WTC11 (cell line): ENCODE measurements around the gene HTATSF1. TPM values are rescaled to one million over a fixed set of nuclear protein-coding genes. Genes with fewer than 3 reads are reported as not detected.

Experiments
- ATAC-seq: fragments of 200-7000 bp; cut with Tn5 transposase; 2 replicates; pipeline ENCODE4 v1.10.0; 2021; ENCODE audit warnings: mild to moderate bottlenecking, moderate library complexity
- CTCF ChIA-PET: fragments of 300-600 bp; sonication (Branson Sonifier 250); formaldehyde crosslinking; loops from one replicate; lab custom pipeline; 2021; ENCODE audit warnings: antibody characterized with exemption; lab: Charles Lee
- POLR2A ChIA-PET: fragments of 350-600 bp; sonication (Branson Sonifier 250); formaldehyde crosslinking; loops from one replicate; lab custom pipeline; 2021; ENCODE audit warnings: antibody characterized with exemption; lab: Charles Lee
- DNase-seq: peaks from one replicate; pipeline ENCODE4 v3.0.0; 2021; ENCODE audit warnings: low spot score
- H3K27ac Mint-ChIP-seq: 2 replicates; pipeline ENCODE4 v1.8.0; 2021; ENCODE audit warnings: mixed read lengths
- H3K27me3 Mint-ChIP-seq: 2 replicates; pipeline ENCODE4 v1.8.0; 2021; ENCODE audit warnings: low read depth, mild to moderate bottlenecking, moderate library complexity, mixed read lengths
- H3K36me3 Mint-ChIP-seq: 2 replicates; pipeline ENCODE4 v1.8.0; 2021; ENCODE audit warnings: mixed read lengths
- H3K4me1 Mint-ChIP-seq: 2 replicates; pipeline ENCODE4 v1.8.0; 2022; ENCODE audit warnings: mixed read lengths
- H3K4me3 Mint-ChIP-seq: 2 replicates; pipeline ENCODE4 v1.8.0; 2021; ENCODE audit warnings: mild to moderate bottlenecking, moderate library complexity, mixed read lengths
- H3K9me3 Mint-ChIP-seq: 2 replicates; pipeline ENCODE4 v1.8.0; 2021; ENCODE audit warnings: mixed read lengths
- CBFB ChIP-seq: sonication (generic); formaldehyde crosslinking; IDR thresholded peaks from 2 replicates; pipeline ENCODE4 v1.8.1; 2022; ENCODE audit warnings: mild to moderate bottlenecking, low read depth, missing genetic modification reagents
- FOXK1 ChIP-seq: sonication (generic); formaldehyde crosslinking; IDR thresholded peaks from 2 replicates; pipeline ENCODE4 v1.8.0; 2022; ENCODE audit warnings: mild to moderate bottlenecking, moderate library complexity, missing genetic modification reagents
- GTF2I ChIP-seq: fragments of 250-450 bp; sonication (Bioruptor Pico); conservative IDR thresholded peaks from 2 replicates; pipeline ENCODE4 v1.4.0; 2021; ENCODE audit warnings: mild to moderate bottlenecking
- HMGXB4 ChIP-seq: sonication (generic); formaldehyde crosslinking; IDR thresholded peaks from 2 replicates; pipeline ENCODE4 v1.8.1; 2023; ENCODE audit warnings: mild to moderate bottlenecking, moderate library complexity, missing genetic modification reagents
- IRF2 ChIP-seq: sonication (generic); formaldehyde crosslinking; IDR thresholded peaks from 2 replicates; pipeline ENCODE4 v1.8.0; 2022; ENCODE audit warnings: low read depth, missing genetic modification reagents, borderline replicate concordance
- MAX ChIP-seq: sonication (generic); formaldehyde crosslinking; IDR thresholded peaks from 2 replicates; pipeline ENCODE4 v1.8.0; 2022; ENCODE audit warnings: mild to moderate bottlenecking, missing genetic modification reagents
- NFATC4 ChIP-seq: fragments of 250-450 bp; sonication (Bioruptor Pico); IDR thresholded peaks from 2 replicates; pipeline ENCODE4 v1.9.0; 2021; ENCODE audit warnings: mild to moderate bottlenecking
- RELA ChIP-seq: sonication (generic); formaldehyde crosslinking; IDR thresholded peaks from 2 replicates; pipeline ENCODE4 v1.8.1; 2022; ENCODE audit warnings: missing genetic modification reagents, mild to moderate bottlenecking, borderline replicate concordance
- ZBTB21 ChIP-seq: sonication (generic); formaldehyde crosslinking; IDR thresholded peaks from 2 replicates; pipeline ENCODE4 v1.8.1; 2023; ENCODE audit warnings: mild to moderate bottlenecking, missing genetic modification reagents, borderline replicate concordance
- ZNF232 ChIP-seq: sonication (generic); formaldehyde crosslinking; IDR thresholded peaks from 2 replicates; pipeline ENCODE4 v1.8.0; 2022; ENCODE audit warnings: mild to moderate bottlenecking, missing genetic modification reagents
- ZNF317 ChIP-seq: sonication (generic); formaldehyde crosslinking; IDR thresholded peaks from 2 replicates; pipeline ENCODE4 v1.8.1; 2023; ENCODE audit warnings: low read depth, mild to moderate bottlenecking, moderate library complexity, missing genetic modification reagents, borderline replicate concordance
- ZNF416 ChIP-seq: fragments of 250-450 bp; sonication (Bioruptor Pico); IDR thresholded peaks from 2 replicates; pipeline ENCODE4 v1.9.0; 2021; ENCODE audit warnings: mild to moderate bottlenecking, inconsistent platforms
- total RNA-seq: library from RNA; stranded (reverse); gene quantifications from 3 replicates; pipeline ENCODE4 v1.2.3, GENCODE V29; 2021
- TF ChIP-seq, protein P1 (sequence below): fragments of 250-450 bp; sonication (Bioruptor Pico); conservative IDR thresholded peaks from 2 replicates; pipeline ENCODE4 v1.9.0; 2021; ENCODE audit warnings: mild to moderate bottlenecking
- TF ChIP-seq, protein P2 (sequence below): fragments of 200-600 bp; IDR thresholded peaks from 2 replicates; pipeline ENCODE4 v1.8.0; 2022; ENCODE audit warnings: antibody characterized with exemption
- TF ChIP-seq, protein P3 (sequence below): fragments of 250-450 bp; sonication (Bioruptor Pico); IDR thresholded peaks from 2 replicates; pipeline ENCODE4 v1.9.0; 2021; ENCODE audit warnings: mild to moderate bottlenecking, borderline replicate concordance

The HTATSF1 gene
- total RNA-seq, 1 experiment from 2014 or later: 44.6 TPM

DNA sequence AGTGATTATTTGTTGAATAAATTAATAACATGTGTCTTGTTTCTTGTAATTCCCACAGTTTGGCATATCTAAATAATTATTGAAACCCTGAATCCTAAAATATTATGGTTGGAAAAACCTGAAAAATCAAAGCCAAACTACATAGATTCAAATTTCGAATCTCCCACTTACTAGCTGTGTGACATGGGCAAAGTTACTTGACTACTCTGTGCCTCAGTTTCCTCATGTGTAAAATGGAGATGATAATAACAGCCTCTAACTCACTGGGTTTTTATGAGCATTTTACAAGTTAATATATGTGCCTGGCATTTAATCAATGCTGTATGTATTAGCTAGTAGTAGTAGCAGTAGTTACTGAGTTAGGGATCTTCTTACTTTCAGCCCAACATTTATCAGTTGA is 44.3 kb upstream of the HTATSF1 start:
- ChIA-PET CTCF (no interaction called here), POLR2A (no interaction called here)

More for the DNA sequence above, 44.3 kb upstream of the HTATSF1 start:
- no peaks in the 10 kb centered on the region for H3K27me3 Mint-ChIP-seq
- ATAC-seq (no peak), DNase-seq (no peak)
- TF ChIP-seq ZNF232 (no peak), ZBTB21 (CRISPR knock-in tag) (no peak), ZNF416 (CRISPR knock-in tag) (no peak), MAX (no peak), FOXK1 (CRISPR knock-in tag) (no peak), CBFB (no peak), GTF2I (CRISPR knock-in tag) (no peak), RELA (CRISPR knock-in tag) (no peak), IRF2 (CRISPR knock-in tag) (no peak), HMGXB4 (no peak), NFATC4 (CRISPR knock-in tag) (no peak), ZNF317 (CRISPR knock-in tag) (no peak)
- TF ChIP-seq, protein P1, sequence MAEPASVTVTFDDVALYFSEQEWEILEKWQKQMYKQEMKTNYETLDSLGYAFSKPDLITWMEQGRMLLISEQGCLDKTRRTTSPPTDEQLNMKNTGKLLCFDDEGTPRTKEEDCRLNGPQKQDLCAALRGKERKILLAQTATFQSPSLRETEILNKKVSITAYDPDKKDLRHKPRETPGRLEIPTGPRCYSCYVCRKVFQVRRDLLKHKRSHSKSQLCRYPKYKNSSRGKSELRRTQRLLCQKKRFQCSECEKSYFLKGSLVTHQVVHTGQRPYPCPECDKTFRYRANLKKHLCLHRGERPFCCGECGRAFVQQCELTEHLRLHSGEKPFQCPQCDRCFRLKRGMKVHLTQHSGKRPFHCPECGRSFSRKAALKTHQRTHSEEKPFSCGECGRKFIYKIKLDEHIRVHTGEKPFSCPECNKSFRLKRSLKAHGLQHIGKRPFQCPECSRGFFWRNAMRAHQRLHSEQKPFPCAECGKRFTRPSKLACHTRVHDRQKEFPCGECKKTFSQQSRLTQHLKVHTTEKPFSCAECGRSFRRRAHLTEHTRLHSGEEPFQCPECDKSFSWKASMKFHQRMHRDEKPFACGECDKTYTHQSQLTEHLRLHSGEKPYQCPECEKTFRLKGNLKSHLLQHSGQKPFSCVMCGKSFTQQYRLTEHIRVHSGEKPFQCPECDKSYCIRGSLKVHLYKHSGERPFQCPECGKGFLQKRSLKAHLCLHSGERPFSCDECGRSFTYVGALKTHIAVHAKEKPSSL: no peak
- TF ChIP-seq, protein P2, sequence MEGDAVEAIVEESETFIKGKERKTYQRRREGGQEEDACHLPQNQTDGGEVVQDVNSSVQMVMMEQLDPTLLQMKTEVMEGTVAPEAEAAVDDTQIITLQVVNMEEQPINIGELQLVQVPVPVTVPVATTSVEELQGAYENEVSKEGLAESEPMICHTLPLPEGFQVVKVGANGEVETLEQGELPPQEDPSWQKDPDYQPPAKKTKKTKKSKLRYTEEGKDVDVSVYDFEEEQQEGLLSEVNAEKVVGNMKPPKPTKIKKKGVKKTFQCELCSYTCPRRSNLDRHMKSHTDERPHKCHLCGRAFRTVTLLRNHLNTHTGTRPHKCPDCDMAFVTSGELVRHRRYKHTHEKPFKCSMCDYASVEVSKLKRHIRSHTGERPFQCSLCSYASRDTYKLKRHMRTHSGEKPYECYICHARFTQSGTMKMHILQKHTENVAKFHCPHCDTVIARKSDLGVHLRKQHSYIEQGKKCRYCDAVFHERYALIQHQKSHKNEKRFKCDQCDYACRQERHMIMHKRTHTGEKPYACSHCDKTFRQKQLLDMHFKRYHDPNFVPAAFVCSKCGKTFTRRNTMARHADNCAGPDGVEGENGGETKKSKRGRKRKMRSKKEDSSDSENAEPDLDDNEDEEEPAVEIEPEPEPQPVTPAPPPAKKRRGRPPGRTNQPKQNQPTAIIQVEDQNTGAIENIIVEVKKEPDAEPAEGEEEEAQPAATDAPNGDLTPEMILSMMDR: no peak
- TF ChIP-seq, protein P3, sequence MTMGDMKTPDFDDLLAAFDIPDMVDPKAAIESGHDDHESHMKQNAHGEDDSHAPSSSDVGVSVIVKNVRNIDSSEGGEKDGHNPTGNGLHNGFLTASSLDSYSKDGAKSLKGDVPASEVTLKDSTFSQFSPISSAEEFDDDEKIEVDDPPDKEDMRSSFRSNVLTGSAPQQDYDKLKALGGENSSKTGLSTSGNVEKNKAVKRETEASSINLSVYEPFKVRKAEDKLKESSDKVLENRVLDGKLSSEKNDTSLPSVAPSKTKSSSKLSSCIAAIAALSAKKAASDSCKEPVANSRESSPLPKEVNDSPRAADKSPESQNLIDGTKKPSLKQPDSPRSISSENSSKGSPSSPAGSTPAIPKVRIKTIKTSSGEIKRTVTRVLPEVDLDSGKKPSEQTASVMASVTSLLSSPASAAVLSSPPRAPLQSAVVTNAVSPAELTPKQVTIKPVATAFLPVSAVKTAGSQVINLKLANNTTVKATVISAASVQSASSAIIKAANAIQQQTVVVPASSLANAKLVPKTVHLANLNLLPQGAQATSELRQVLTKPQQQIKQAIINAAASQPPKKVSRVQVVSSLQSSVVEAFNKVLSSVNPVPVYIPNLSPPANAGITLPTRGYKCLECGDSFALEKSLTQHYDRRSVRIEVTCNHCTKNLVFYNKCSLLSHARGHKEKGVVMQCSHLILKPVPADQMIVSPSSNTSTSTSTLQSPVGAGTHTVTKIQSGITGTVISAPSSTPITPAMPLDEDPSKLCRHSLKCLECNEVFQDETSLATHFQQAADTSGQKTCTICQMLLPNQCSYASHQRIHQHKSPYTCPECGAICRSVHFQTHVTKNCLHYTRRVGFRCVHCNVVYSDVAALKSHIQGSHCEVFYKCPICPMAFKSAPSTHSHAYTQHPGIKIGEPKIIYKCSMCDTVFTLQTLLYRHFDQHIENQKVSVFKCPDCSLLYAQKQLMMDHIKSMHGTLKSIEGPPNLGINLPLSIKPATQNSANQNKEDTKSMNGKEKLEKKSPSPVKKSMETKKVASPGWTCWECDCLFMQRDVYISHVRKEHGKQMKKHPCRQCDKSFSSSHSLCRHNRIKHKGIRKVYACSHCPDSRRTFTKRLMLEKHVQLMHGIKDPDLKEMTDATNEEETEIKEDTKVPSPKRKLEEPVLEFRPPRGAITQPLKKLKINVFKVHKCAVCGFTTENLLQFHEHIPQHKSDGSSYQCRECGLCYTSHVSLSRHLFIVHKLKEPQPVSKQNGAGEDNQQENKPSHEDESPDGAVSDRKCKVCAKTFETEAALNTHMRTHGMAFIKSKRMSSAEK (CRISPR knock-in tag): no peak
- no peaks in the 10 kb centered on the region for H3K36me3 Mint-ChIP-seq
- H3K4me3 Mint-ChIP-seq: no peak overlapping the region
- H3K9me3 Mint-ChIP-seq: no peaks in the 10 kb centered on the region
- no peak overlapping the region for H3K27ac Mint-ChIP-seq
- no peaks in the 10 kb centered on the region for H3K4me1 Mint-ChIP-seq
